HepG2 (cell line): ENCODE data around the gene SGSM1. TPM values are rescaled to one million over a fixed set of nuclear protein-coding genes. Genes with fewer than 3 reads are reported as not detected.
A peak's percentile ranks its signal among the peaks of the same experiment; 100 is the strongest.

Source experiments
- GTF3A ChIP-seq: sonication (generic); formaldehyde crosslinking; conservative IDR thresholded peaks from 2 replicates; pipeline ENCODE4 v1.4.0; 2020; ENCODE audit warnings: mild to moderate bottlenecking, missing genetic modification reagents
- MED13 ChIP-seq: sonication (generic); formaldehyde crosslinking; IDR thresholded peaks from 2 replicates; pipeline ENCODE4 v1.5.0; 2020; ENCODE audit warnings: missing genetic modification reagents
- NBN ChIP-seq: fragments of 450-650 bp; conservative IDR thresholded peaks from 2 replicates; pipeline ENCODE4 v1.6.1; 2017
- TSC22D2 ChIP-seq: sonication (generic); formaldehyde crosslinking; IDR thresholded peaks from 2 replicates; pipeline ENCODE4 v1.5.1; 2020; ENCODE audit warnings: missing genetic modification reagents, mild to moderate bottlenecking, borderline replicate concordance
- ZNF30 ChIP-seq: sonication (generic); formaldehyde crosslinking; IDR thresholded peaks from 2 replicates; pipeline ENCODE4 v1.5.0; 2020; ENCODE audit warnings: mild to moderate bottlenecking, missing genetic modification reagents
- ZNF451 ChIP-seq: sonication (generic); formaldehyde crosslinking; IDR thresholded peaks from 2 replicates; pipeline ENCODE4 v1.5.0; 2020; ENCODE audit warnings: mild to moderate bottlenecking, missing genetic modification reagents
- ZNF720 ChIP-seq: sonication (generic); formaldehyde crosslinking; IDR thresholded peaks from 2 replicates; pipeline ENCODE4 v1.4.0; 2020; ENCODE audit warnings: missing genetic modification reagents
- ZNF737 ChIP-seq: sonication (generic); formaldehyde crosslinking; IDR thresholded peaks from 2 replicates; pipeline ENCODE4 v1.5.0; 2020; ENCODE audit warnings: missing genetic modification reagents, mild to moderate bottlenecking, borderline replicate concordance
- ZNF775 ChIP-seq: sonication (generic); formaldehyde crosslinking; IDR thresholded peaks from 2 replicates; pipeline ENCODE4 v1.4.0; 2020; ENCODE audit warnings: missing genetic modification reagents, mild to moderate bottlenecking, moderate library complexity, borderline replicate concordance
- ZNF790 ChIP-seq: sonication (generic); formaldehyde crosslinking; IDR thresholded peaks from 2 replicates; pipeline ENCODE4 v1.8.0; 2022; ENCODE audit warnings: missing genetic modification reagents, mild to moderate bottlenecking, borderline replicate concordance
- polyA plus RNA-seq, 8 experiments: library from polyadenylated mRNA; depleted of rRNA in 3 of 8; stranded (reverse) in 7 of 8; unstranded in 1 of 8; fragments of >200 nt; fragmentation: Illumina TruSeq in 4 of 8; extraction: Trizol in 4 of 8; gene quantifications; 2 replicates each; pipeline versions ENCODE4 v1.2.1 to v1.2.3, GENCODE V29; 2011 to 2016; ENCODE audit warnings: low read depth in 4 of 8, missing spikeins in 1 of 8, mixed read lengths in 1 of 8; ENCODE audit not compliant: insufficient read depth in 1 of 8
- total RNA-seq, 5 experiments: library from RNA; depleted of rRNA; stranded (reverse); fragments of >200 nt; fragmentation: Illumina TruSeq; extraction: Trizol; gene quantifications; 2 replicates each; pipeline ENCODE4 v1.2.3, GENCODE V29; 2016; ENCODE audit warnings: low read depth in 1 of 5
- TF ChIP-seq, protein P1 (sequence below): sonication (generic); formaldehyde crosslinking; IDR thresholded peaks from 2 replicates; pipeline ENCODE4 v1.8.0; 2022; ENCODE audit warnings: missing genetic modification reagents, mild to moderate bottlenecking, moderate library complexity, borderline replicate concordance
- TF ChIP-seq, protein P2 (sequence below), 2 experiments: sonication (generic) in 1 of 2; formaldehyde crosslinking in 1 of 2; IDR thresholded peaks; 2 replicates each; pipeline versions ENCODE4 v1.6.1 to v1.9.0; 2014 to 2022; ENCODE audit warnings: antibody characterized with exemption in 1 of 2, borderline replicate concordance in 1 of 2, inconsistent platforms in 1 of 2, low read depth in 1 of 2, missing genetic modification reagents in 1 of 2
- TF ChIP-seq, protein P3 (sequence below): IDR thresholded peaks from 2 replicates; pipeline ENCODE4 v1.6.1; 2016
- TF ChIP-seq, protein P4 (sequence below): sonication (generic); formaldehyde crosslinking; IDR thresholded peaks from 2 replicates; pipeline ENCODE4 v1.8.0; 2022; ENCODE audit warnings: mild to moderate bottlenecking, missing genetic modification reagents

SGSM1 gene
- total and polyA plus RNA-seq, 2 of the 13 experiments (the other 11 are each of a cell fraction or from before 2014, with no cell fraction given) = 0.07 TPM; not detected in 1

DNA sequence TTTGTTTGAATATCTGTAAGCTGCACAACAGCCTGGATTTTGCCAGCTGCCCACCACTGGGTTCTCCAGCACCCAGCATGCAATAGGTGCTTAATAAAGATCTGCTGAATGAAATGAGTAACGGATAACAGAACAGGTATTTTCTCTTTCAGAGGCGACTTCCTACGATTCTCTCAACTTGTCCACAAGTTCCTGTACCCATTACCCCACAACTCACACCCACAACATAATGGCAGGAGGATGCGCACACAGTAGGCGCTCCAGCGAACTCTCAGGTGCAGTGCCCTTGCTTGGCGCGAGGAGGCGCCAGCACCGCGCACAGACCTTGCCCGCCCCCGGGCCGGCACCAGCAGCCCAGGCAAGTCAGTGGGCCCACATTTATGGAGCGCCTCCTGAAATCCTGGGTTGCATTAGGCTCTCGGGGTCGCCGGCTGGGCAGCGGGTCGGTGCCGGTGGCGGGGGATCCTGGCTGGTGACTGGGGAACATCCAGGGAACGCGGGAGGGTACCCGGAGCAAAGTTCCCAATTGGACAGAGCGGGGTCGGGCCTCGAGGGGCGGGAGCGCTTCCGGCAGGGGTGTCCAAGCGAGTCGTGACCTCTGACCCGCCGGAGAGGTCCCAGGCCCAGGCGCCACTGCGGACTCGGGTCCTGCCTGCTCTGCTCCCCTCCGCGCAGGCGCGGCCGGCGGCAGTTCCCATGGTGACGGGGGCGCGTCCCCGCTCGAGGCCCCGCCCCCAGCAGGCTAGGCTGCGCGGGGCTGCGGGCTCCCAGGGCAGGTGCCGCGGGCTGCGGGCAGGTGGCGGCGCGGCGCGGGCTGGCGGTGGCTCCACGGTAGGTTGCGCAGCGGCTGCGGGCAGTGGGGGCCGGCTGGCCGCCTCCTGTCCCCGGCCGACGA lies 146.2 kb downstream of the SGSM1 start, which contains the start of gene KIAA1671 (continued):
- TF ChIP-seq, protein P1, sequence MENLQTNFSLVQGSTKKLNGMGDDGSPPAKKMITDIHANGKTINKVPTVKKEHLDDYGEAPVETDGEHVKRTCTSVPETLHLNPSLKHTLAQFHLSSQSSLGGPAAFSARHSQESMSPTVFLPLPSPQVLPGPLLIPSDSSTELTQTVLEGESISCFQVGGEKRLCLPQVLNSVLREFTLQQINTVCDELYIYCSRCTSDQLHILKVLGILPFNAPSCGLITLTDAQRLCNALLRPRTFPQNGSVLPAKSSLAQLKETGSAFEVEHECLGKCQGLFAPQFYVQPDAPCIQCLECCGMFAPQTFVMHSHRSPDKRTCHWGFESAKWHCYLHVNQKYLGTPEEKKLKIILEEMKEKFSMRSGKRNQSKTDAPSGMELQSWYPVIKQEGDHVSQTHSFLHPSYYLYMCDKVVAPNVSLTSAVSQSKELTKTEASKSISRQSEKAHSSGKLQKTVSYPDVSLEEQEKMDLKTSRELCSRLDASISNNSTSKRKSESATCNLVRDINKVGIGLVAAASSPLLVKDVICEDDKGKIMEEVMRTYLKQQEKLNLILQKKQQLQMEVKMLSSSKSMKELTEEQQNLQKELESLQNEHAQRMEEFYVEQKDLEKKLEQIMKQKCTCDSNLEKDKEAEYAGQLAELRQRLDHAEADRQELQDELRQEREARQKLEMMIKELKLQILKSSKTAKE (CRISPR knock-in tag) = no peak
- TF ChIP-seq GTF3A = no peak
- TF ChIP-seq ZNF775 (CRISPR knock-in tag) = no peak
- peak; percentile 19; the same call in 1 of the 2 replicates for TF ChIP-seq ZNF790 (CRISPR knock-in tag)
- no peak for TF ChIP-seq ZNF30 (CRISPR knock-in tag)
- TF ChIP-seq, protein P2, sequence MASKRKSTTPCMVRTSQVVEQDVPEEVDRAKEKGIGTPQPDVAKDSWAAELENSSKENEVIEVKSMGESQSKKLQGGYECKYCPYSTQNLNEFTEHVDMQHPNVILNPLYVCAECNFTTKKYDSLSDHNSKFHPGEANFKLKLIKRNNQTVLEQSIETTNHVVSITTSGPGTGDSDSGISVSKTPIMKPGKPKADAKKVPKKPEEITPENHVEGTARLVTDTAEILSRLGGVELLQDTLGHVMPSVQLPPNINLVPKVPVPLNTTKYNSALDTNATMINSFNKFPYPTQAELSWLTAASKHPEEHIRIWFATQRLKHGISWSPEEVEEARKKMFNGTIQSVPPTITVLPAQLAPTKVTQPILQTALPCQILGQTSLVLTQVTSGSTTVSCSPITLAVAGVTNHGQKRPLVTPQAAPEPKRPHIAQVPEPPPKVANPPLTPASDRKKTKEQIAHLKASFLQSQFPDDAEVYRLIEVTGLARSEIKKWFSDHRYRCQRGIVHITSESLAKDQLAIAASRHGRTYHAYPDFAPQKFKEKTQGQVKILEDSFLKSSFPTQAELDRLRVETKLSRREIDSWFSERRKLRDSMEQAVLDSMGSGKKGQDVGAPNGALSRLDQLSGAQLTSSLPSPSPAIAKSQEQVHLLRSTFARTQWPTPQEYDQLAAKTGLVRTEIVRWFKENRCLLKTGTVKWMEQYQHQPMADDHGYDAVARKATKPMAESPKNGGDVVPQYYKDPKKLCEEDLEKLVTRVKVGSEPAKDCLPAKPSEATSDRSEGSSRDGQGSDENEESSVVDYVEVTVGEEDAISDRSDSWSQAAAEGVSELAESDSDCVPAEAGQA (IDR thresholded peaks at IDR 0.05; ENCODE audit: low read depth) = no peak
- TF ChIP-seq, protein P2 (CRISPR knock-in tag; IDR thresholded peaks at IDR 0.05; ENCODE audit: borderline replicate concordance) = peak; percentile 73; the same call in 1 of the 2 replicates
- TF ChIP-seq ZNF451 (CRISPR knock-in tag) = 0 out of 2 replicates have a peak, but pooled peaks have one; percentile 60
- peak; percentile 49; the same call in 1 of the 2 replicates for TF ChIP-seq TSC22D2 (CRISPR knock-in tag)
- TF ChIP-seq ZNF737 = no peak
- TF ChIP-seq, protein P3, sequence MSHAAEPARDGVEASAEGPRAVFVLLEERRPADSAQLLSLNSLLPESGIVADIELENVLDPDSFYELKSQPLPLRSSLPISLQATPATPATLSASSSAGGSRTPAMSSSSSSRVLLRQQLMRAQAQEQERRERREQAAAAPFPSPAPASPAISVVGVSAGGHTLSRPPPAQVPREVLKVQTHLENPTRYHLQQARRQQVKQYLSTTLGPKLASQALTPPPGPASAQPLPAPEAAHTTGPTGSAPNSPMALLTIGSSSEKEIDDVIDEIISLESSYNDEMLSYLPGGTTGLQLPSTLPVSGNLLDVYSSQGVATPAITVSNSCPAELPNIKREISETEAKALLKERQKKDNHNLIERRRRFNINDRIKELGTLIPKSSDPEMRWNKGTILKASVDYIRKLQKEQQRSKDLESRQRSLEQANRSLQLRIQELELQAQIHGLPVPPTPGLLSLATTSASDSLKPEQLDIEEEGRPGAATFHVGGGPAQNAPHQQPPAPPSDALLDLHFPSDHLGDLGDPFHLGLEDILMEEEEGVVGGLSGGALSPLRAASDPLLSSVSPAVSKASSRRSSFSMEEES (CRISPR knock-in tag) = no peak; the same call in 1 of the 2 replicates
- TF ChIP-seq MED13 (CRISPR knock-in tag) = no peak
- no peak for TF ChIP-seq ZNF720 (CRISPR knock-in tag)
- TF ChIP-seq, protein P4, sequence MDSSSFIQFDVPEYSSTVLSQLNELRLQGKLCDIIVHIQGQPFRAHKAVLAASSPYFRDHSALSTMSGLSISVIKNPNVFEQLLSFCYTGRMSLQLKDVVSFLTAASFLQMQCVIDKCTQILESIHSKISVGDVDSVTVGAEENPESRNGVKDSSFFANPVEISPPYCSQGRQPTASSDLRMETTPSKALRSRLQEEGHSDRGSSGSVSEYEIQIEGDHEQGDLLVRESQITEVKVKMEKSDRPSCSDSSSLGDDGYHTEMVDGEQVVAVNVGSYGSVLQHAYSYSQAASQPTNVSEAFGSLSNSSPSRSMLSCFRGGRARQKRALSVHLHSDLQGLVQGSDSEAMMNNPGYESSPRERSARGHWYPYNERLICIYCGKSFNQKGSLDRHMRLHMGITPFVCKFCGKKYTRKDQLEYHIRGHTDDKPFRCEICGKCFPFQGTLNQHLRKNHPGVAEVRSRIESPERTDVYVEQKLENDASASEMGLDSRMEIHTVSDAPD (CRISPR knock-in tag) = no peak
- TF ChIP-seq NBN = no peak
